ENCODE results near the gene PHKA2. TPM values are rescaled to one million over a fixed set of nuclear protein-coding genes. Genes with fewer than 3 reads are reported as not detected.
"Not testable (repeated sequence)": the region's sequence is repeated elsewhere in the genome, so short reads cannot be mapped to it uniquely, and the experiment has no call there.

PHKA2 gene
- total RNA-seq, 6 experiments from 2014 or later = 48.9 to 114 (median 62.1) TPM

GRCh38 chrX:18856645-18856997 lies 127.3 kb downstream of the PHKA2 start:
- Histone ChIP-seq H3K9me3 (no peaks in the 10 kb centered on the region), H3K4me3 (no peak overlapping the region), H3K27ac (no peak overlapping the region), H3K4me1 (no peaks in the 10 kb centered on the region), H3K36me3 (no peaks in the 10 kb centered on the region), H3K27me3 (no peaks in the 10 kb centered on the region)
- WGBS (ENCODE audit: insufficient coverage, low coverage, low lambda C conversion rate, missing lambda C conversion rate) = 40% methylated on average over 1 of the region's 1 CpG
- DNase-seq (no peak), ATAC-seq (no peak)
- intact Hi-C loops (cut with DNase I) = no loop called here
- no peak for TF ChIP-seq POLR2A (IDR thresholded peaks at IDR 0.05)
- no peak for TF ChIP-seq CTCF (IDR thresholded peaks at IDR 0.05)

- 50% methylated on average over 1 of the region's 1 CpG for WGBS (ENCODE audit: insufficient coverage, low coverage, low lambda C conversion rate, missing lambda C conversion rate)
- Histone ChIP-seq H3K27ac (no peak overlapping the region), H3K36me3 (no peaks in the 10 kb centered on the region), H3K4me3 (no peak overlapping the region), H3K27me3 (no peaks in the 10 kb centered on the region), H3K4me1 (no peaks in the 10 kb centered on the region), H3K9me3 (no peaks in the 10 kb centered on the region)
- DNase-seq (no peak), ATAC-seq (no peak)
- TF ChIP-seq POLR2A (IDR thresholded peaks at IDR 0.05) (no peak), CTCF (IDR thresholded peaks at IDR 0.05) (no peak)
- intact Hi-C loops (cut with DNase I) = no loop called here
These were observed 127.8 kb downstream of the PHKA2 start for GRCh38 chrX:18855919-18856644.

- H3K4me1 ChIP-seq; H3K36me3 ChIP-seq; H3K4me3 ChIP-seq; intact Hi-C loops (cut with DNase I); H3K27ac ChIP-seq; H3K27me3 ChIP-seq; DNase-seq; ATAC-seq; H3K9me3 ChIP-seq: not testable (repeated sequence)
- 61% methylated on average over 3 of the region's 3 CpGs for WGBS (ENCODE audit: insufficient coverage, low coverage, low lambda C conversion rate, missing lambda C conversion rate)
These were observed 136.0 kb downstream of the PHKA2 start for GRCh38 chrX:18847901-18848300.

Small RNAs within 50 kb of the gene (small RNA-seq; reads per million reads assigned to genes)
- 0 reads per million in 2 experiments for gene RN7SL48P

Other genes starting within 250 kb of the PHKA2 start
- gene ADGRG2, start 138.4 kb upstream of the PHKA2 start, total RNA-seq = 1 to 10 TPM in 4 of 6 experiments, under 1 TPM in 2; 0.53 to 3.5 (median 2.1) TPM

All from right lobe of liver (tissue), 6 donors.